CD1c-positive myeloid dendritic cell (primary cell): Measurements from ENCODE around the gene CPNE2.
A peak's percentile ranks its signal among the peaks of the same experiment; 100 is the strongest.
"Not testable (repeated sequence)": the region's sequence is repeated elsewhere in the genome, so short reads cannot be mapped to it uniquely, and the experiment has no call there.

ENCODE experiments used
- DNase-seq: peaks from one replicate; pipeline ENCODE4 v3.0.0-alpha.2; 2016; ENCODE audit errors: extremely low spot score

Gene CPNE2

DNA sequence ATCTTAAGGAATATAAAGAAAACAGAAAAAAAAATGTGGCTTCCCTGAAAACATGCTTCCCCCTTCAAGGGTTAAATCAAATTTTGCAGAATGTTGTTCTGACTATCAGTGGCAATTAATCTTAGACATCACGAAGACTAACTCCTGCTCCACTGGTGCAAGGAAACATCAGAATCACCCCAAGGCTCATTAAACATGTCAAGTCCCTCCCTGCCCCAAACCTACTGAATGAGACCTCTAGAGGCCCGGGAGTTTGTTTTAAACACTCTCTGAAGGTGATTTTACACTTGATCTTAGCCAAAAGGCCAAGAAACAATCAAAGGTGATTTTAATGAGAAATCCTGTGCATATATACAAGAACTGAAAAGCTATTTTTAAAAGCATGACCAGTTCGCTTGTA lies 75.2 kb downstream of the CPNE2 start:
- no peak for DNase-seq

DNA sequence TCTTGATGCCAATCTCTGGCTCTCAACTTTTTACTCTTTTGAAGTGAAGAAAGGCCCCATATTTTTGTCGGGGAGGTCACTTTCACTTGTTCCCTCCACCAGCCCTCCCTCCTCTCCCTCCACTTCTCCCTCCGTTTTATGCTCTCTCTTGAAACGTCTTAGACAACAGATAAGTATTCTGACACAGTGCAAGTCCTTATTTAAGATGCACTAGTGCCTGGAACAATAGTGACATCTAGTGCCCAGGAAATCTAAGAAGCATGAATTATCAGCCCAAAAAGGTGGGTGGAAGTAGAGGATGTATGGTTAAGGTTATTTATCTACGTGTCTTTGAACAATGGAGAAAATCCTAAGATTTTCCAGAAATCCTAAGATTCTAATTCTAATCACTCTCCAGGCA lies 75.6 kb downstream of the CPNE2 start:
- peak; percentile 79 for DNase-seq

DNA sequence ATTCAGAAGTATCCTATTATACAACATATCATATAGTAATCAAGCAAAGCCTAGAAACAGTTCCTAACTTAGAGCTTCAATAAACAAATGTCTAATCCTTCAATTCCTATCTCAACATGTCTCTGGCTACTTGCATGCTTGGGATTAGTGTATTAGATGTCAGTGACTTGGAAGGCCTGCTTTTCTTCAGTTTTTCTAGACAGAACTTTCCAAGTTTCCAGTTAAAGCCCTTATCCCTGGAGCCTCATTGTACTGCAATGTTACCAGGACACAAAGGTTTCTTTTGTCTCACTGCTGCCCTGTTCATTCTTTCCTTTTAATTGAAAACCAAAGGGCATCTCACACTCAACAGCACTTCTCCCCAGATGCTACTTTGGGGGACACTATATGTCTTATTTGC lies 76.9 kb downstream of the CPNE2 start:
- DNase-seq: no peak

DNA sequence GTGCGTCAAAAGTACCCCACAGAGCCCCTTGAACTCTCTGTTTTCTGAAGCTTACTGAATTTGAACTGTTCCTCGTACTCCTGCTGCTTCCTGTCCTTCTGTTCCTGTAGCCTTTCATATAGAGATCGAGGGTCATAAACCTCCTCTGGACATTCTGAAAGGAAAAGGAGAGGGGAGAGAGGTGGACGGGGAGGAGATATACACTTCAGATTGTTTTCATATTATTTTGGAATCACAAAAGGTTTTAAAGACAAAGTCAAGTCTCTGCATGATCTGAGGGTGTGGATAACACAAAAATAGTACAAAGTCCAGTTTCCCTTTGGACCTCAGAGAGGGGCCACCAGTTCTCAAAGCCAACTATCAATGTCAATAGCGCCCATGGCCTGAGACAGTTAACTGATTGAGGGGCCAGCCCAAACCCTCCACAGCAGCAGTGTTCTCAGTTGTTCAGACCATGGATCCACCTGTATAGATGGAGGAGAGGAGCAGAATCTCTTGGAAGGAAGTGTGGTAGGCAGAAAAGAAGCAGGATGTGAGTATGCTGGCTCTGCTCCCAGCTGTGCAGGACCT lies 80.4 kb downstream of the CPNE2 start:
- no peak for DNase-seq

DNA sequence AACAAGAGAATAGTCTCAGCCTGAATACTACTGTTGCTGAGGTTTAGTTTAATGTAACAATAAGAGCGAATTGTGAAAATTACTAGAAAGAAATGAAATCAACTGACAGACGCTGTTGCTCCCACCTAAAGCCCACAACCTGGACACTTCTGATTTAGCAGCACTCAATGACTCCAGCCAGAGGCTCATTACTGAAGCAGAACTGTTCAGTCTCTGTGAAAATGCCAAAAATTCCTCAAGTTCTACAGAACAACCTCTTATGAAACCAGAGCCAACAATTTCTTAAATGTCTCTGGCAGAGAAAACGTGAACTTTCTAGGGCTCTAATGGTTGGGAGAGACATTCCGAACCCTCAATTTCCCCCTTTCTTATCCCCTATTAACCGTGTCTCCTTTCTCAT lies 83.5 kb downstream of the CPNE2 start:
- DNase-seq: no peak

DNA sequence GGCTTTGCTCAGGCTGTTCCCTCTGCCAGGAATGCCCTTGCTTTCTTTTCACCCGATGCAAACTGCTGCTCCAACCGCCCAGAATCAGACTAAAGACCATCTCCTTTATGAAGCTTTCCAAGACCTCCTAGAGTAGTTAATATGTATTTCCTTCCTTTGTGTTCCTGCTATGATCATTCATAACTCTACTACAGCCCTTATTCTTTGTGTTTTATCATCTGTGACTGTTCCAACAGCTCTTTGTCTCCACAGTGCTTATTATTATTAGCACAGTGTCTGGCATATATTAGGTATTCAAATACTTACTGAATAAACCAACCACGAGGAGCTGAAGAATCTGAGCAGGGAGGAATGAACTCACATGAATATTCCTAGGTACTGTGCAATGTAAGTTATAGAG lies 85.8 kb downstream of the CPNE2 start:
- DNase-seq: no peak

DNA sequence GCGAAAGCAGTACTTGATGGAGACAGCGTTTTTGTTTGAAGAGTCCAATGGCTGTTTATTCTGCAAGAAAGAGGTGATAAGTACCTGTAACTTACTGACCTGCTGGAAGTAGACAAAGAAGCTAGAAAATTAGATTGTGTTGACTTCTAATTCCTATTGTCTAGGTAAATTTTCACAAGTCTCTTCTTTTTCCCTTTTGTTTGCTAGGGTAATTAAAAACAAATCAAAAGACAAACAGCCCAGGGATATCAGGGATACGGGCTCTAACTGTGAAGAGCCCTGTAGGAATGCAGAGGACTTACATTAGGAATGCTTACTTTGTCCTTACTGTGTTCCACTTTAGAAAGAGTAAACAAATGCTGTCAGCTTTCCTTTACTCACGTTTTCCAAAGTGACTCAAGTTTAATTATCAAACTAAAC lies 86.4 kb downstream of the CPNE2 start:
- DNase-seq: no peak

DNA sequence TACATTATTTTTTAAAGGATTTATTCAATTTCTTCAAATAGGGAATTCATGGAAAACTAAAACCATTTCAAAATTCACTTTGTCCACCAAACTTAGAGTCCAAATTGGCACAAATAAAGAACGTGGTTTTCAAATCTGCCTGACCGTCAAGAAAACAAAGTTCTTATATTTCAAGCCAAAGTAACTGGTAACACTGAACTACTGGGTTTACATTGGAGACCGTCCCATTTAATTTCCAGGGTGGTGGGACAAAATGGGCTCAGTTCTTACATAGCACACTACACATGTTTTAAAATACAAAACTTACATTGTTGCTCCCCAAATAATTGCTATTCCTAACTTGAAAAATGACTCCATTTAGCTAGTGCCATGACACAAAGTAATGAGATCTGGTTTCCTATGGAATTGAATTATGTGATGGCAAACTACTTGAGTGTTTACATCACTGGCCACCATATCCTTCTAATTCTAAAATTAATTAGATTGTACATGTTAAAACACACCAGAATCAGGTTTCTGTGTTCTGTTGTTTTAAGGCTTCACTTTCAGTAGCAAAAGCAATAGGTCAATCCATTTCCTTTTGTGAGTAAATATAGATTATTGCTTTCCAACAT lies 86.9 kb downstream of the CPNE2 start:
- no peak for DNase-seq

DNA sequence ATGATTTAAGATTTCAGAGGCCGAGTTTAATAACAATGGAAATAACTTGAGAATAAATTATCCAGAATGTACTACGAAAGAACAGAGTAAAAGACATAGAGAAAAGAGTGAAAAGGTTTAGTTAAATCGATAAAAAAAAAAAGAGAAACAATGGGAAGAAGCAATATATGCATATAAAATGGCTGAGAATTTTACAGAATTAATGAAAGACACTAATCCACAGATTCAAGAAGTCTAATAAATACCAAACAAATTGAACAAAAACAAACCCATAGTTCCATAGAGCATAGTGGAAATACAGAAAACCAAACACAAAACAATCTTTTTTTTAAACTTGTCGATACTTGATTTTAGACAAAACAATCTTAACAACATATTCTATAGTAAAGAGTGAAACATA lies 91.7 kb downstream of the CPNE2 start:
- DNase-seq: no peak

DNA sequence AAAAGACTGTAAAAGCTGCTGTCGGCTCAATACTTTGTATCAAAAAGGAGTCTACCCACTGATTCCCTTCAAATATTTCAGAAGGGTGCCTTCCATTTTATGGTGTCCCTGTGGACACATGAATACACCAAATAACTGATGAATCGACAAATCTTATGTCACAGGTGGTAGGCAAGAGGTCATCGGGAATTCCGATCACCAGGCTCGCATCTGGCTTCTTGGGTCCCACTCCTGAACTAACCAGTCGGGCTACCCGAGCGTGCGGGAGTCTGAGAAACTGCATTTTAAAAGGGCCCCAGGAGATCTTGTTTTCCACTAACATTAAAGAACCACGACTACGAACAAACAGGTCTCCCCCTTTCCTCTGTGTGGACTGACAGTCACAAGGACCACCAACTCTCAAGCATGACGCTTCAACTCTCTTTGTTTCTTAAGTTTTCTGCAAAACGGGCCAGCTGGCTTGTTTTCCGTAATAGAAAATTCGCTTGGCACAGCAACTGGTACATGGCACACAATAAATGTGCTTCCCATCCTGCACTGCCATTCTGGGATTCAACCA lies 92.6 kb downstream of the CPNE2 start:
- no peak for DNase-seq

DNA sequence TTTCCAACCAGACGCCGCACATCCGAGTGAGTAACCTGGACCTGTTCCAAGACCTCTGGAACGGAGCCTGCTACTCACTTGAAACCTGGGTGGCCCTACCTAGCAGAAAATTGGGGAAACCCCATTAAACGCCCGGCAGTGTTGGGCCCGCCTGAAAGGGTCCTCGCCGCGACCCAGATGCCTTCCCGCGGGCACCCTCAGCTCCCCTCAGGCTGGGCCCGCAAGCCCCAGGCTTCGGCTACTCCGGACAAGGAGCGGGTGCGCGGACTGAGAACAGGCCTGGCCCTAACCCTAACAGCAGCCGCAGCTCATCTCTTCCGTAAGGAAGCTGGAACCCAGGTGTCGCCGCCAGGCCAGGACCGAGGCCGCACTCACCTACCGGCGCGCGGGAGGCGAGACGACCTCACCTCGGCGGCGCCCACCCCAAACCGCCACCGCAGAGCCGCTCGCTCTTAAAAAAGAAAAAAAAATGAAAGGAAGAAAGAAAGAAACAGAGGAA lies 93.1 kb downstream of the CPNE2 start:
- DNase-seq: peak; percentile 35

DNA sequence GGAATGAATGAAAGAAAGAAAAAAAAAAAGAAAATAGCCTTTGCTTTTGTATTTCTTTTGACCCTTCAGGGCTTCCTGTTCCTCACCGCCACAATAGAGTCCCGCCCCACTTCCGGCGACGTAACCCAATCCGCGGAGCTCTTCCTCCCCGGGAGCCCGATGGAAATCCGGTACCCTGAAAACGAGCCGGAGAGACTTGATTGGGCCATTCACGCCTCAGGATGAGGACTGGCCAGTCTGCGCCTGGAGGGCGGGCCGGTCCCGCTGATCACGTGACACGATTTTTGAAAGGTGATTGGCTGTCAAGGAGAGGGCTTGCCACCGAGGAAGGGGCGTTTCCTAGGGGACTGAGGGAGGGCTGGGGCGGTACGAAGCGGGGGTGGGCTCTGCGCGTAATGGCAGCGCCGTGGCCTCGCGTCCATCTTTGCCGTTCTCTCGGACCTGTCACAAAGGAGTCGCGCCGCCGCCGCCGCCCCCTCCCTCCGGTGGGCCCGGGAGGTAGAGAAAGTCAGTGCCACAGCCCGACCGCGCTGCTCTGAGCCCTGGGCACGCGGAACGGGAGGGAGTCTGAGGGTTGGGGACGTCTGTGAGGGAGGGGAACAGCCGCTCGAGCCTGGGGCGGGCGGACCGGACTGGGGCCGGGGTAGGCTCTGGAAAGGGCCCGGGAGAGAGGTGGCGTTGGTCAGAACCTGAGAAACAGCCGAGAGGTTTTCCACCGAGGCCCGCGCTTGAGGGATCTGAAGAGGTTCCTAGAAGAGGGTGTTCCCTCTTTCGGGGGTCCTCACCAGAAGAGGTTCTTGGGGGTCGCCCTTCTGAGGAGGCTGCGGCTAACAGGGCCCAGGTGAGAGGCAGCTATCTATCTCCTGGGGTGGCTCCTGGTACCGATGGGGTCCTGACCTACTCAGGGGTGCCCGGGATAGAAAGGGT lies 93.8 kb downstream of the CPNE2 start, which contains the start of the genes PSME3IP1 and RSPRY1:
Gene PSME3IP1, minus strand, starts transcription at position 95 of the 927 bp plus-strand sequence. CDS start 12,185 bp downstream, outside the sequence.
Gene RSPRY1, plus strand, starts transcription at position 385 of the 927 bp plus-strand sequence. CDS start 18,330 bp downstream, outside the sequence.
- peak; percentile 100 for DNase-seq

DNA sequence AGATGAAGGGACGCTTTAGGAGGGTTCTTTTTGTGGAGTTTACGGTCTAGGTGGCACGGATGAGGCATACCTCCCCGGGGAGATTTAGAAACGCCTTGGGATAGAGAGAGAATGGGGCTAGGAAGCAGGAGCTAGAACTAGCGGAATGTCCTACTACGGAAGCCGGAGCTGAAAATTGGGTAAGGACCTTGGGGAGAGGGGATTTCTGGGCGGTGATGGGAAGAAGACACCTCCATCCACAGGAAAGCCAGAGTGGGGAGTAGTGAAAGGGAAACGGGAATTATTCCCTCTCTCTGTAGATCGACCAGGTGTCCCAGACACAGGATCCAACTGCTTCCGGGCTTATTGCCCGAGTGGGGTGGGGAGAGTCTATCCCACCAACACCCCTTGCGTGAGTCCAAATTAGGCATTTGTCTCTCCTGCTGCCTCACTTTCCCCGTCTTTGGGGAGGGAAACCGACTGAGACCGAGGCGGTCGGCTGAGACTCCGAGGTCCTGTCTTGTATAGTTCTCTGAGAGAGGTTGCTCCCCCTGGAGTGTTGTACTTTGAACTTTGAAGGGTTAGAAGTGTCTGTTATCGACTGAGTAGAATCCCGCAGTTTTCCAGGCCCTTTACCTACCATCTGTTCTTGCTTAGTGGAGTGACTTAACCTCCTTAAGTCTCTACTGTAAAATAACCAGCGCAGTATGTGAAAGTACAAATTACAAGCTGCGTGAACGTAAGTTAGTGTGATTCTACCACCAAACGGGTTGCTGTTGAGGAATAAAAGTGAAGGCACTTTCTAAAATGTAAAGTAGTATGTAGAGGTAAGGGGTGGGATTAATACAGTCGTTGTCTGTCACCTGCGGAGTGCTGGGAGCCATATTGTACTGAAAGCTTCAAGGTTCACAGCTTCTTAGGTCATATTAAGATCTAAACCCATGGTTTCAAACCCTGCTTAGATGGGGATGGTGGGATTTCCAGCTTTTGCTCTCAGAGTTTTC lies 94.8 kb downstream of the CPNE2 start:
- DNase-seq: peak; percentile 3

DNA sequence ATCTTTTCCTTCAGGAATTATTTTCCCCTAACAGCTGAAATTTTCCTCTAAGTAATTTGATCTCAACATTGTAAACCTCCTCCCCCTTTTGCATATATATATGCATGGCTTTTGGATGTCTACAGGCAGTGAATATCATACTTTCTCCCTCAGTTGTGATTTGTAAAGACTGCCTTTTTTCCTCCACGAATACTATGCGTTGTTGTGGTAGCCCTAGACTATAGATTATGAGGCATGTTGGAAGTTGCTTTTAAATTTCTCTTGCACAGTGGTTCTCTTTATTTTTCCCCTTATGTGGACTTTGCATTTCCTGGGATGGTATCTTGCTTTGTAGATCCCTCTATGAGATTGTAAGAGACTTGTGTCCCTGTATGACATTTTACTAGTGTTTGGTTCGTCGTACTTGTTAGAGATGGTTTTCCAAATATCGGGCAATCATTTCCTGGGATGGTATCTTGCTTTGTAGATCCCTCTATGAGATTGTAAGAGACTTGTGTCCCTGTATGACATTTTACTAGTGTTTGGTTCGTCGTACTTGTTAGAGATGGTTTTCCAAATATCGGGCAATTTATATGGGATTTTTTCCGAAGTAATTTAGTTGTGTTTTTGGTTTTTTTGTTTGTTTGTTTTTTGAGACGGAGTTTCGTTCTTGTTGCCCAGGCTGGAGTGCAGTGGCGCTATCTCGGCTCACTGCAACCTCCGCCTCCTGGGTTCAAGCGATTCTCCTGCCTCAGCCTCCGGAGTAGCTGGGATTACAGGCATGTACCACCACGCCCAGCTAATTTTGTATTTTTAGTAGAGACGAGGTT lies 95.7 kb downstream of the CPNE2 start:
- DNase-seq: not testable (repeated sequence)

DNA sequence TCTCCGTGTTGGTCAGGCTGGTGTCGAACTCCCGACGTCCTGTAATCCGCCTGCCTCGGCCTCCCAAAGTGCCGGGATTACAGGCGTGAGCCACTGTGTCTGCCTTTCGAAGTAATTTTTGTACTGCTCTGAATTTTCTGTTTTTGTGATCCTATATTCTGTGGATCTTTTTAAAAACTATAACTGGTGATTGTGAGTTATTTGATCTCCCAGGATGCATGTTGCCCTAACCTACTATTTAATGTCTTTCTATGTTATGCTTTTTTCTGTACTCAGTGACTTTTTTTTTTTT lies 96.3 kb downstream of the CPNE2 start:
- DNase-seq: no peak

DNA sequence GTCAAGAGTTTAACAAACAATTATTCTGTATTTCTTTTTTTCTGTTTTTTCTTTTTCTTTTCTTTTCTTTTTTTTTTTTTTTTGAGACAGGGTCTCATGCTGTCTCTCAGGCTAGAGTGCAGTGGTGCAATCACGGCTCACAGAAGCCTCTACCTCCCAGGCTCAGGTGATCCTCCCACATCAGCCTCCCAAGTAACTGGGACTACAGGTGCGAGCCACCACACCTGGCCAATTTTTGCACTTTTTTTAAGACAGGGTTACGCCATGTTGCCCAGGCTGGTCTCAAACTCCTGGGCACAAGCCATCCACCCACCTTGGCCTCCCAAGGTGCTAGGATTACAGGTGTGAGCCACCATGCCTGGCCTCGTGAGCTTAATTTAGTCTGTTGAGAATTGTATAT lies 97.1 kb downstream of the CPNE2 start:
- not testable (repeated sequence) for DNase-seq

DNA sequence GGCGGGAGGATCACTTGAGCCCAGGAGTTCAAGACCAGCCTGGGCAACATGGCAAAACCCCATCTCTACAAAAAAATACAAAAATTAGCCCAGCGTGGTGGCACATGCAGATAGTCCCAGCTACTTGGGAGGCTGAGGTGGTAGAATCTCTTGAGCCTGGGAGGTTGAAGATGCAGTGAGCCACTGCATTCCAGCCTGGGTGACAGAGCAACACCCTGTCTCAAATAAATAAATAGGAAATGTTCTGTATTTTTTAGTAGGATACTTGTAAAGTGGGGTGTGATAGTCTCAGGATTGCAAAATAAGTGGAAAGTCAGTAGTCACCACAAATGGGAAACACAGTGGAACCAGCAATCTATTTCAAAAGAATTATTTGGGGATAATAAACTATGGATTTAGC lies 97.8 kb downstream of the CPNE2 start:
- no peak for DNase-seq

DNA sequence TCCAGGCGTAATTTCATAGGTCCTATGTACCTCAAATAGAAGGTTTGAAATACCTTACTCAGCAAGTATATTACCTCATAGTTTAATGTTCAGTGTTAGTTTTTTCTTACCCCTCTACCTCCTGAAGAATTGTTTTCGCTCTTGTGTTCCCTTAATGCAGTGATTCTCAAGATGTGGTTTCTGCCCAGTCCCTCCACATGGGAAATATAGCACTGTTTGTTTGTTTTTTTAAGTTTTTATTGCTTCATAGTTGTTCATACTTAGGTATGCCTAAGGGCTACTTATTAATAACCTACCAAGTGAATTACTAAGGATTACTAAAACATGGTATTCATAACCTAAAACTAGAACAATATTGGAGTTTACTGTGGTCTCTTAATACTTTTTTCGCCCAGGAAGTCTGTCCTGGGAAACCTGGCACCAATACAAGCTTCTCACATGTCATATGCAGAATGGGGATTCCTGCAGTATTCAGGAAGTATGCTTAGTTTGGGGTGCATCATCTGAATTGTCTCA lies 98.7 kb downstream of the CPNE2 start:
- DNase-seq: no peak

DNA sequence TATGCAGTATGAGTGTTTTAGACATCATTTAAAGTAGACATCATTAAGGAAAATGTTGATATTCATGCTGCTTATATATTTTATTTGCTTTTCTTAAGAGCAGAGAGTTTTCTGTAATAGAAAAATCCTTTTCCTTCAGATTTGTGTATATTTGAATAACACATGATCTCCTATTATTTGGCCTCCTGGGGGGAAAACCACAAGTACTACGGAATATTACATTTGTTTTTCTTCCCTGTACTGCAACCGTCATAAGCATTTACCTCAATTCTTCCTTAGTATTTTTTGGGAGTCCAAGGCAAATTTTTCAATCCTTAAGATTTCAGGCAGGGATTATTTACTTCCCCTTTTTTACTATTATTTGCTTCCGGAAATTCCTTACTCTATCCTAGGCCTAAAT lies 99.8 kb downstream of the CPNE2 start:
- DNase-seq: no peak
